PC-9 (cell line): ENCODE data around the gene TRDN.

Experiments used
- CTCF ChIP-seq: fragments of 200-600 bp; sonication (generic); conservative IDR thresholded peaks from 2 replicates; pipeline ENCODE4 v1.6.1; 2017; ENCODE audit warnings: mixed run types, antibody characterized with exemption, mild to moderate bottlenecking, moderate library complexity
- EZH2 ChIP-seq: fragments of 200-600 bp; sonication (generic); IDR thresholded peaks from 2 replicates; pipeline ENCODE4 v1.8.0; 2017; ENCODE audit warnings: antibody characterized with exemption, low read depth

- TF ChIP-seq CTCF (no peak), EZH2 (no peak)
Observed at GRCh38 chr6:123622780-123623179, 14.0 kb downstream of the TRDN start.
